IMR-90 (cell line): Measurements from ENCODE around the gene DNM3.

ENCODE experiments used
- BHLHE40 ChIP-seq: fragments of 150-350 bp; IDR thresholded peaks from 2 replicates; pipeline ENCODE4 v1.6.1; 2016; ENCODE audit warnings: mild to moderate bottlenecking, low read depth, low read length
- CHD1 ChIP-seq: IDR thresholded peaks from 2 replicates; pipeline ENCODE4 v1.6.1; 2012; ENCODE audit warnings: low read depth, low read length, improper control_type of control experiment
- CTCF ChIP-seq: conservative IDR thresholded peaks from 2 replicates; pipeline ENCODE4 v1.5.1; 2012; ENCODE audit warnings: mild to moderate bottlenecking, low read depth, low read length, improper control_type of control experiment
- FOS ChIP-seq: fragments of 150-350 bp; IDR thresholded peaks from 2 replicates; pipeline ENCODE4 v1.6.1; 2016; ENCODE audit warnings: low read depth, low read length
- MAFK ChIP-seq: IDR thresholded peaks from 2 replicates; pipeline ENCODE4 v1.6.1; 2012; ENCODE audit warnings: low read depth, low read length, improper control_type of control experiment
- MXI1 ChIP-seq: IDR thresholded peaks from 2 replicates; pipeline ENCODE4 v1.6.1; 2012; ENCODE audit warnings: low read depth, mild to moderate bottlenecking, low read length, moderate library complexity, borderline replicate concordance
- NFE2L2 ChIP-seq: fragments of 150-350 bp; IDR thresholded peaks from 2 replicates; pipeline ENCODE4 v1.6.1; 2016; ENCODE audit warnings: low read depth, mild to moderate bottlenecking, low read length
- POLR2A ChIP-seq: IDR thresholded peaks from 2 replicates; pipeline ENCODE4 v1.6.1; 2012; ENCODE audit warnings: mild to moderate bottlenecking, low read depth, low read length
- RCOR1 ChIP-seq: IDR thresholded peaks from 2 replicates; pipeline ENCODE4 v1.6.1; 2012; ENCODE audit warnings: mild to moderate bottlenecking, low read length, improper control_type of control experiment; ENCODE audit not compliant: insufficient replicate concordance
- SMC3 ChIP-seq: fragments of 150-350 bp; IDR thresholded peaks from 2 replicates; pipeline ENCODE4 v1.6.1; 2016; ENCODE audit warnings: low read depth, mild to moderate bottlenecking, antibody characterized with exemption, low read length, moderate library complexity
- USF2 ChIP-seq: fragments of 150-350 bp; IDR thresholded peaks from 2 replicates; pipeline ENCODE4 v1.6.1; 2017; ENCODE audit warnings: mild to moderate bottlenecking, antibody characterized with exemption, low read length, low read depth

DNA sequence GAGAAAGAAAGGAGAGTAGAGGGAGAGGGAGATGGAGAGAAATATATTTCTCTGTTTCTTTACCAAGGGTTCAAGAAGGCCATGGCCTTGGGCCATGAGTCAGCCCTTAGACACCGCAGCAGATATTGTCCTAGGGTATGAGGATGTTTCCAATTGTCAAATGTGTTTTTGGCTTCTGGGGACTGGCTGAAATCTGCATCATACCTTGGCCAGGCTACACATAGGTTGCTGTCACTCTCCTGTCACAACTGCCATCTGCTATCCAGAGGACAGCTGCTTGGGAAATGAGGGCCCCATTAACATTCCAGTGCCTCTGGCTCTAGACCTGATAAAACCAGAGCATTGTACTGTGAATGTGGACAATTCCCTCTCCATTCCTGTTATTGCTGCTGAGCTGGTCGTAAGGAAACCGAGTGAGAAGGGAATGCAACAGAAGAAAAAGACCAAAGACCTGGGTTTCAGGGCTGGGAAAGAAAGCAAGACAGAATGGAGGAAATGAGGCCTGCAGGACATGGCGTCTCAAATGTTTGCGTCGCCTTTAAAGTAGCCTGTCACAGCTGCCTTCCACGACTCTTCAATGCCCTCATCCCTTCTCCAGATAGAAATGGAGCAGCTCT lies 611.3 kb downstream of the DNM3 start:
- TF ChIP-seq SMC3 (no peak), POLR2A (no peak), USF2 (no peak), CTCF (no peak), BHLHE40 (no peak), MAFK (no peak), FOS (no peak), MXI1 (no peak), CHD1 (no peak), RCOR1 (no peak), NFE2L2 (no peak)
